Right lobe of liver (tissue), 4 donors: ENCODE results near the gene C4BPA.

Experiments used
- CTCF ChIP-seq, 4 donors: fragments of 200-600 bp in 3 of 4; fragments of 450-650 bp in 1 of 4; IDR thresholded peaks; one replicate each; pipeline versions ENCODE4 v1.5.1 to v1.8.0; 2016 to 2022; ENCODE audit warnings: antibody characterized with exemption in 4 of 4, mild to moderate bottlenecking in 2 of 4
- POLR2A ChIP-seq: fragments of 450-650 bp; IDR thresholded peaks from one replicate; pipeline ENCODE4 v1.6.1; 2017; ENCODE audit warnings: antibody characterized with exemption, mild to moderate bottlenecking
- donor health status: DM: no; HTN: no; CAD: no.
- donor health status: DM: no; HTN: no; CAD: no.
- donor health status: DM: no; HTN: yes; CAD: no.

GRCh38 chr1:207067665-207068064 is 36.4 kb upstream of the C4BPA start:
- TF ChIP-seq CTCF (IDR thresholded peaks at IDR 0.05) (no peak), POLR2A (no peak)
